CD4-positive, alpha-beta T cell treated with Interleukin-1 beta for 1 hour (primary cell): ENCODE measurements around the gene DENND4A.
"Not testable (repeated sequence)": the region's sequence is repeated elsewhere in the genome, so short reads cannot be mapped to it uniquely, and the experiment has no call there.

Experiments
- DNase-seq, 2 donors: peaks; one replicate each; pipeline ENCODE4 v3.0.0-alpha.2; 2020 to 2022

Gene DENND4A

DNA sequence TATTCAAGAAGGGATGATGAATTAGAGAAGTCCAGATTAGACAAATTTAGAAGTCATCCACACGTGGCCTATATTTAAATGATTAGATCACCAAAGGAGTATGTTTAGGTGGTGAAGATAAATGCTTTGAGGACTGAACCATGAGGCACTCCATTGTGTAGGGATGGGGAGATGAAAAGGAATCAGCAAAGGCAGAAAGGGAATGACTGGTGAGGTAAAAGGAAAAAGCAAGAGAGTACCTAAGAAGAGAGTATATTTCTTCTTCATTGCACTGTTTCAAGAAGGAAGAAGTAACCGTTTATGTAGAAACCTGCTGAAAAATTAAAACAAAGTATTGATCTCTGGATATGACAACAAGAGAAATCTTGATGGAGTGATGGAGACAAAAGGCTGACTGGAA, 40.7 kb downstream of the DENND4A start:
- DNase-seq: no peak

DNA sequence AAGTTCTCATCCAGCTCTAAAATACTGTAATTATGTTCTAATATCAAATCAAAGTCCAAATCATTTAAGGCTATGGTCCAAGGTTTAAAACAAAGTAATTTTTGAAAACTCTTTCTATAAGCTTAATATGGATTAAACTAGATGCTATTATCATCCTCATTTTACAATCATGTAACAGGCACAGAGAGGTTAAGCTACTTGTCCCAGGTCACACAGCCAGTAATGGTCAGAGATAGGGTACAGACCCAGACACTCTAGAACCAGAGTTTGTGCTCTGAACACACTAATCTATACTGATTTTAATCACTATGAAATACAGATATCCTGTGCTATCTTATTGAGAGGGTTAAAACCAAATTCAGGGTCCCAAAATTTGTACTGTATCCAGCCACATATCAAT, 44.8 kb downstream of the DENND4A start:
- no peak for DNase-seq

DNA sequence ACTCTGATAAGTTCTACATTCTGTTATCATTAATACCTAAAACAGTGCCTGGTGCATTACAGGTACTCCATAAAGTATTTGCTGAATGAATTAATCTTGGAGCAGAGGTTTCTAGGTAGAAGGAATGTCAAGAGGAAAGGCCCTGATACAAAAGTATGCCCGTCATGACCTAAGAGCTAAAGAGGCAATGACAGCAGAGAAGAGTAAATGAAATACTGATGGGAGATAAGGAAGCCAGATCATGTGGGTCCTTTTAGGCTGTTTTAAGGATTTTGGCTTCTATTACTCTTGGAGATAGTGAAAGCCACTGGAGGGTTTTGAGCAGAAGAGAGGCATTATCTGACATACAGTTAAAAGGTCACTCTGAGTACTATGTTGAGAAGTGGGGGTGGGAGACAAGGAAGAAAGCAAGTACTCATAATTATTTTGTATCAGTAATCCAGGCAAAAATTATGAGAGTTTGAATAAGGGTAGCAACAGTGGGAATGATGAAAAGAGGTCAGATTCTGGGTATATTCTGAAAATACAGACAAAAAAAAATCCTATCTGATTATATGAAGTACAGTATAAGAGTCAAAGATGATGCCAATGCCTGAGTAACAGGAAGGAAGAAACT, 48.3 kb downstream of the DENND4A start:
- DNase-seq: no peak

DNA sequence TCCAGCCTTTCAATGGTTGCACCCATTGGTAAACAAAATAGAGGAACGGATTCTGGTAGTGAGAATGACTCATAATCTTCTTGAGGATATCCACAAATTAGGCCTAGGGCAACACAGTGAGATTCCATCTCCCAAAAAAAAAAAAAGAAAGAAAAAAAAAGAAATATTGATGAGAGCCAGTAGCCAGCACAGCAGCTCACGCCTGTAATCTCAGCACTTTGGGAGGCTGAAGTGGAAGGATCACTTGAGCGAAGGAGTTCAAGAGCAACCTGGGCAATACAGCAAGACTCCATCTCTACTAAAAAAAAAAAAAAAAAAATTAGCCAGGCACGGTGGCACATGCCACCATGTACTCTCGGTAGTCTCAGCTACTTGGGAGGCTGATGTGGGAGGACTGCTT, 51.9 kb downstream of the DENND4A start:
- DNase-seq: no peak

DNA sequence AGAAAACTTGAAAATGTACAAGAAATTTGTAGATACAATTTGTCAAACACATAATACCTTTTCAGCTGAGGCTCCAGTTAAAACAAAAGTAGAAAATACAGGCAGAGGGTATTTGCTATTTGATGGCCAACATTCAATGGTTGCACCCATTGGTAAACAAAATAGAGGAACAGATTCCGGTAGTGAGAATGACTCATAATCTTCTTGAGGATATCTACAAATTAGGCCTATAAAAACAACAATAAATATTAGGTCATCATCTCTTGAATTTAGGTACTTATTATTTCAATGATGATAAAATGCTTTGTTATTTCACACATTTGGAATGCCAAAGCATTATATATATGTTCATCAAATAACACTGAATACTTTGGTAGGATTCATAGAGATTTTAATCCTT, 53.4 kb downstream of the DENND4A start:
- DNase-seq: no peak

DNA sequence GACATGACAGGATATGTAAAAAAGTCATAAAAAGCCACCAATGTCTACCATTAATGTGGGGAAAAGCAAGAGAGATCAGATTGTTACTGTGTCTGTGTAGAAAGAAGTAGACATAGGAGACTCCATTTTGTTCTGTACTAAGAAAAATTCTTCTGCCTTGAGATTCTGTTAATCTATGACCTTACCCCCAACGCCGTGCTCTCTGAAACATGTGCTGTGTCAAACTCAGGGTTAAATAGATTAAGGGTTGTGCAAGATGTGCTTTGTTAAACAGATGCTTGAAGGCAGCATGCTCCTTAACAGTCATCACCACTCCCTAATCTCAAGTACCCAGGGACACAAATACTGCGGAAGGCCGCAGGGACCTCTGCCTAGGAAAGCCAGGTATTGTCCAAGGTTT, 58.5 kb downstream of the DENND4A start:
- not testable (repeated sequence) for DNase-seq

DNA sequence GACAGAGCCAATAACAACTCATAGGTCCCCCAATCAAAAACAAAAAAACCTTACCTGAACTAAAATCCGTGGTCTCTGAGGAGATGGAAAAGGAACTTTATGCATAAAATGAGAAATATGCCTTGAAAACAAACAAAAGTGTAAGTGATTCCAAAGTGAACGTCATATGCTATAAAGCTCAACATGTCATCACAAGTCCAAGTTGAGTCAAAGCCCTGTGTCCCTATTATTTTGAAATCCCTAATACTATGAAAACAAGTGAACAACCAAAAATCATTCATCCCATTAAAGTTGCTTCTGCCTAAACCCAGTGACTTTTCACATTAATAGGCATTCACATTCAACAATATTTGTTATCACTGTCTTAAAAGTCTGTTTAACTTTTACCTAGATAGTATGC, 59.4 kb downstream of the DENND4A start:
- no peak for DNase-seq

DNA sequence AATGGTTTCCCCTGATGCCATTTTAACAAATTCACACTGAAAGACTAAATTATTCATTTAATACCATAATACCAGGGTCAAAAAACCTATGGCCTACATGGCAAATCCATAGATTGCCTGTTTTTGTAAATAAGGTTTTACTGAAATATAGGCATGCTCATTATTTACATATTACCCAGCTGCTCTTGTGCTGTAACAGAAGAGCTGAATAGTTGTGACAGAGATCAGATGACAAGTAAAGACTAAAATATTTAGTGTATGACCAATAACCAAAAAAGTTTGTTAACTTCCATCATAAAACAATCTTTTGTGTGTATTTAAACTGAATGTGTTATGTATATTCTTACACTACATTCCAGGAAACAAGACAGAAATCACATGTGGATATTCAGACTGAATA, 60.2 kb downstream of the DENND4A start:
- DNase-seq: no peak

DNA sequence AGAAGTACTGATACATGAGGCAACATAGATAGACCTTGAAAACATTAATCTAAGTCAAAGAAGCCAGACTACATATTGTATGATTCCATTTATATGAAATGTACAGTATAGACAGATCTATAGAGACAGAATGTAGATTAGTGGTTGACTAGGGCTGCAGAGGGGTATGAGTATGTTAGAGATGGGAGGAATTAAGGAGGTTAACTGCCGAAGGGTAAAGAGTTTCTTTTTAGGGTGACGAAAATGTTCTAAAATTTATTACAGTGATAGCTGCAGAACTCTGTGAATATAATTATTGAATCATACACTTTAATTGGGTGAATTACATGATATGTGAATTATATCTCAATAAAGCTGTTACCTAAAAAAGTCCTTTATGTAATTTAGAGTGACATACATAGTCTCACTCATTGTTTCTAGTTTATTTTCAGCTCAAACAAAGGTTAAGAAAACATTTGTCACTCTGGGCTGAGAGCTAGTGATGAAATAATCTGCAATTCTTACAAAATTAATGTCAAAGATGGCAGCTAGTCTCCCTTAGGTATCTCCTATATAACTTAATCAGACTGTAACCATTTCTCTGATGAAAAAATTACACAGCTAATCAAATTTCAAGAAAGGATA, 61.4 kb downstream of the DENND4A start:
- no peak for DNase-seq

DNA sequence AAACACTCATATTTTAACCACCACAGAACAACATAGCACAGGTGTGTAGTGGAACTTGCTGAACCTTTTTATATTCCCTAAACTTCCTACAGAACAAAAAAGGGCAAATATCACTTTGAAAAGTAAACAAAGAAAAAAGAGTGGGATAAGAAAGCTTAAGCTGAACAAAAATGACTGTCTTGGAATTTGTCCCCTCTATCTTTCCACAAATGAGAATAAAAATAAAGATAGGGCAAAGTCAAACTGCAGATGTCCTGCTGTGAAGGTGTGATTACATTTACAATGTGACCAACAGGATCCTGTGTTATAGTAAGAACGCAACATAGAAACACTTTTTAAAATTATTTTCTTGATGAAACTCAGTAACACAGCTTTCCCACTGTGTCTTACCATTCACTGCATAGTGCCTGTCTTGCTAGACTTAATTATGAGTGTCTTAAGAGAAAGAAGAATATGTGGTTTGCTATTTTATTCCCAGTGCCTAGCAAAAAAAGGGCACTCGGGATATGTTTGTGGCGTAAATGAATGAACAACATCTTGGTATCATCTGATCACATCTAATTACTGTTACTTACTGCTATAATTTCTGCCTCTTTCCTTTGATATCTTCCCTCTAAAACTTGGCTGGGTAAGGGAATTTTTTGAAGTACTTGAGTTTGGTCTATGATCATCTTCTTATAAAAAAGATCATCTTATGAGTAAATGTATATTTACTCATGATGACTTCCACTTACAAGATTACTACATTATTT, 67.5 kb downstream of the DENND4A start:
- no peak for DNase-seq

DNA sequence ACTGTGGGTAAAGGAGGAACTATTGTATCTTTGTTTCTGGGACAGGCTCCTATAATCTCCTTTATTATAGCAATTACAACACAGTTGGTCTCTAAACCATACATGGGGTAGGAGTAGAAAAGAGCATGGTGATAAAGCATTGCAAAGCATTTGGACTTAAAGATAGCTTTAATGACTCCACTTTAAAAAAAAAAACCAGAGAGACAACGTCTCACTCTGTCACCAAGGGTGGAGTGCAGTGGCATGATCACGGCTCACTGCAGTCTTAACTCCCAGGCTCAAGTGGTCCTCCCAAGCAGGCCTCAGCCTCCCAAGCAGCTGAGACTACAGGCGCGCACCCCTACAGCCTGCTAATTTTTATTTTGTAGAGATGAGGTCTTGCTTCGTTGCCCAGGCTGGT, 68.2 kb downstream of the DENND4A start:
- DNase-seq: no peak

DNA sequence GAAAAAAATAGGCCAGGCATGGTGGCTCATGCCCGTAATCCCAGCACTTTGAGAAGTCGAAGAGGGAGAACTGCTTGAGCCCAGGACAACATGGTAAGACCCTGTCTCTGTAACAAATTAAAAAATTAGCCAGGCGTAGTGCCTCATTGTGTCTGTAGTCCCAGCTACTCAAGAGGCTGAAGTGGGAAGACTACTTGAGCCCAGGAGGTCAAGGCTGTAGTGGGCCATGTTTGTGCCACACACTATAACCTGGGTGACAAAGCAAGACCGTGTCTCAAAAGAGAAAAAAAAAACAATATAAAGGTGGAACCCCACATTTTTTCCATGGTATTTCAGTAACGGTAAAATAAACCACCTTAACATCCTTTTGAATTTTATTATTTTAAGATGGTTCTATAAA, 69.9 kb downstream of the DENND4A start:
- no peak for DNase-seq

DNA sequence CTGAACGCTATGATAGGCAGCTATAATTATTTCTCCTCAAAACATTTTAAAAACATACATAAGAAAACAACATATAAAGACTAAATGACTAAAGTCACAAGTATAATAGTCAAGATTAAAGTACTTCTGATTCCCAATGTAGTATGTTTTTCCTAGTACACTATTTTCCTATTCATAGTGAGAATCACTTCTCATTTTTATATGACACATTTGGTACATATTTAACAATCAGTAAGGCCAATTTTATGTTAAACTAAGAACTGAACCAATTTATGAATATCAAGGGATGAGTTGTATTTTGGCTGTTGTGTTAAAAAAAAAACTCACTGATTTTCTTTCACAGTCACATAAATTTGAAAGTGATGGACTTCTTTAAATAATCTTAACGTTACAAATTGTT, 79.7 kb downstream of the DENND4A start:
- DNase-seq: no peak

DNA sequence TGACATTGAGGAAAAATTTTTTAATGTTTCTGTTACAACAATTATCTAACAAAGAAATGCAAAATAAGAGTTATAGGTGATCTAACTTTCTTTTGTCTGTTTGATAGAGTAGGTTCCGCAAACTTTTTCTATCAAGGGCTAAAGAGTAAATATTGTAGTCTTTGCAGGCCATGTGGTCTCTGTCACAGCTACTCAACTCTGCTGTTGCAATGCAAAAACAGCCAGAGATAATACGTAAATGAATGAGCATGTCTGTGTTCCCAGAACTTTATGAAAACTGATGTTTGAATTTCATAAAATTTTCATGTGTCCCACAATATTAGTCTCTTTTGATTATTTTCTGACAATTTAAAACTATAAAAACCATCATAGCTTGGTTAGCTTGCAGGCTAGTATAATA, 97.0 kb downstream of the DENND4A start:
- no peak for DNase-seq

DNA sequence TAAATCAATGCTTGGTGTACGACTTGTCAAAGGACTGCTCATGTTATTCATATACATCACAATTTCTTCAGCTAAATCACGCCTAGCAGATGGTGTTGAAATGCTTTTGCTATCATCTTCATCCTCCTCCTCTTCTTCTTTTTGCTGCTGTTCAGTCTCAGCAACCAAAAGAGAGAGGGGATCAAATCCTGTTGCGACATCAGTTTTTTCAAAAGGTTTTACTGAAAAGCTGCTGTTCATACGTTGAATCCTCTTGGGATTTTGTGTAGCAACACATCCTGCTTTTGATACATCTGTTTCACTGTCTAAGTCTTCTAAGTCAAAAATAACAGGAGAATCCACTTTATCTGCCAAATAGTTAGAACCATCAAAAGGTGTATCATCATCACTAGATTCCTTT, 101.3 kb downstream of the DENND4A start:
- no peak for DNase-seq

DNA sequence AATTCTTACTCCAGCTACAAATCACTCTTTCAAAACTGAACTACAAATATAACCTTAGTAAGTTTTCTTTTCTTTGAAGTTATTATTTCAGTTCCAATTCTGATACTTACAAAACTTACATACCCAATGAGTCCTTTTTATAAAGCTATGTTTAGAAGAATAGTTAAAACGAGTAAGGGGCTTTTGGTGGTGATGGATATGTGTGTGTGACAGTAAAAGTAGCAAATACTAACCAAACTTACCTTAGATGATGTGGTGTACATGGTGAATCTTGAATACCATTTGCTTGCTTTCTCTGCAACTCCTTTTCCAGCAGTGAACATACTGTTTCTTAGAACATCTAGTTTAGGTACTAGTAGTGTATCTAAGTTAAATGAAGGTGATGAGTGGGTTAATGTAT, 101.9 kb downstream of the DENND4A start:
- DNase-seq: no peak

DNA sequence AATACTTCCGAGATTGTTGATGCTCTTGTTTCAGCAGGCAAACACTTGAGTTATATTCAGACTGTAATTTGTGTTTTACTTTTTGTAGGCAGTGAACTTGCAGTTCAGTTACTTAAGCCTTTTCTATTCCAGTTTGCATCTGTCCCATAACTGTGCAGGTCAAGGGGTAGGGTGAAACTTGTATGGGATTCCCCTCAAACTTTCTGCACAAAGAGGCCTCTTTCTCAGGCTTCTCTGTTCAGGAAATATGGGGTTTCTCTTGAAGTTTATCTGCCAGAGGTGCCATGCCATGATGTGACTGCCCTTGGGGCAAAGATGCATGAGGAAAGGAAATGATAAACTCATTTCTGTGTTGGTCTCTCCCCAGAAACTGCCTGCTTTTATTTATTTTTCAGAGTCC, 103.6 kb downstream of the DENND4A start:
- no peak for DNase-seq

DNA sequence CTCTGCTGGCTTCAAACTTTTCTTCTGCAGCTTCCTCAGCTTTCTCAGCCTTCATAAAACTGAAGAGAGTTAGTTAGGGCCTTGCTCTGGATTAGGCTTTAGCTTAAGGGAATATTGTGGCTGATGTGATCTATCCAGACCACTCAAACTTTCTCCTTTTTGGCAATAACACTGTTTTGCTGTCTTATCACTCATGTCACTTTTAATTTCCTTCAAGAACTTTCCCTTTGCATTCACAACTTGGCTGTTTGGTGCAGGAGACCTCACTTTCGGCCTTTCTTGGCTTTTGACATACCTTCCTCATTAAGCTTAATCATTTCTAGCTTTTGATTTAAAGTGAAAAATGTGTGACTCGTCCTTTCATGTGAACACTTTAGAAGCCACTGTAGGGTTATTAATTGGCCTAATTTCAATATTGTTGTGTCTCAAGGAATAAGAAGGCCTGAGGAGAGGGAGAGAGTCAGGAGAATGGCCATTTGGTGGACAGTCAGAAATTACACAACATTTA, 109.6 kb downstream of the DENND4A start:
- DNase-seq: no peak

DNA sequence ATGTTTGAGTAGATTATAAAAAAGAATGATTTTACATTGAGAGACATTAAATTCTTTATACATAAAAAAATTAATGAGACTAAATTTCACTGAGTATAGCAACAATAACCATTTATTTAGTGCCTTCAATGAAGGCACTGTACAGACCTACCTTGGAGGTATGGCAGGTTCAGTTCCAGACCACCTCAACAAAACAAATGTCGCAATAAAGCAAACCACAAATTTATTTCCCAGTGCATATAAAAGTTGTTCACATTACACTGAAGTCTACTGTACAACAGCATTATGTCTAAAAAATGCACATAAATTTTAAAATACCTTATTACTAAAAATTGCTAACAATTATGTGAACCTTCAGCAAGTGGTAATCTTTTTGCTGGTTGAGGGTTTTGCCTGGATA, 111.5 kb downstream of the DENND4A start:
- DNase-seq: no peak

DNA sequence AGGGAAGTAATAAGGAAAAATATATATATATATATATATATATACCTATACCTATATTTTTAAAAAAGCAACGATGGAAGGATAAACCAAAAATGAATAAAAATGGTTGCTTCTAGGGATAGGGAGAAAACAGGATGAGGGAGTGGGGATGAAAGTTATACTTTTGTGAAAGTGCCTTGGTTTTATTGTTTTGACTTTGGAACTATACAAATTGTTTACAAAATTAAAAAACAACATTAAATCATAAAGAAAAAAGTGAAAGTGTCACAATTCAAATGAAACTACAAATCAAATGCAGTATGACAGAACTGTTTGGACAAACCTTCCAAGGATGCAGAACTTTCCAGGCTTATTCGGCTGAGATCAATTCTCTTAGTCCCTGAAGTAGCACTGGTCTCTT, 116.0 kb downstream of the DENND4A start:
- no peak for DNase-seq

DNA sequence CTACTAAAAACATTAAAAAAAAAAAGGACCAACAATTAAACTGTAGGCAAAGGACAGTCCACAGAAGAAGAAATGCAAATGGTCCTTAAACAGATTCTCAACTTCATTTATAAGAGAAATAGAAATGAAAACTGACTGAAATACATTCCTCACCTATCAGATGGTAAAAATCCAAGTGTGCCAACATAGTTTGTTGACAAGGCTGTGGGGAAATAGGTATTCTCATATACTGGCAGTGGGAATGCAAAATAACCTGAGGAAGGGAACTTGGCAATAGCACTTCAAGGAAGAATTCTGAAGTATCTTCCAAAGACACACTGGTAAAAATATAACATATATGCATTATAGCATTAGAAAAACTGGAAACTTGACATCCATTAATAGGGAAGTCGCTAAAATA, 116.5 kb downstream of the DENND4A start:
- no peak for DNase-seq

DNA sequence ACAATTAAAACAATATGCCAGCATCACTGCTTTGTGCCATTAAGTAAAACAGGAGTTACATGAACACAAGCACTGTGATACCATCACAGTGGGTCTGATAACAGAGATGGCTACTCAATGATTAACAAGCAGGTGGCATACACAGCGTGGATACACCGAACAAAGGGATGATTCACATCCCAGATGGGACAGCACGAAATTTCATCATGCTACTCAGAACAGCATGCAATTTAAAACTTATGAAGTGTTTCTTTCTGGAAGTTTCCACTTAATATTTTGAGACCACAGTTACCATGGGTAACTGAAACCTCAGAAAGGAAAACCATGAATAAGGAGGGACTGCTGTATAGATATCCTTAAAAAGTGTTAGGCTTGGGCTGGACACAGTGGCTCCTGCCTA, 125.8 kb downstream of the DENND4A start:
- DNase-seq: no peak

DNA sequence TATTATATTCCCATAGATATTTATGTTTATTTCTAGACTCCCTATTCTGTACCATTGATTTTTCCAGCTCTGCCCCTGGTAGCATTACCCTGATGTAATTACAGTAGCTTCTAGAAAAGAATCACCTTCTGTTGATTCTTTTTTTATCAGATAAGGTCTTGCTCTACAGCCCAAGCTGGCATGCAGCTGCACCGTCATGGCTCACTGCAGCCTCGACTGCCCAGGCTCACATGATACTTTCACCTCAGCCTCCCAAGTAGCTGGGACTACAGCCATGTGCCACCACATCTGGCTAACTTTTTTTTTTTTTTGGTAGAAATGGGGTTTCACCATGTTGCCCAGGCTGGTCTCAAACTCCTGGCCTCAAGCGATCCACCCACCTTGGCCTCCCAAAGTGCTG, 128.6 kb downstream of the DENND4A start:
- DNase-seq: no peak

DNA sequence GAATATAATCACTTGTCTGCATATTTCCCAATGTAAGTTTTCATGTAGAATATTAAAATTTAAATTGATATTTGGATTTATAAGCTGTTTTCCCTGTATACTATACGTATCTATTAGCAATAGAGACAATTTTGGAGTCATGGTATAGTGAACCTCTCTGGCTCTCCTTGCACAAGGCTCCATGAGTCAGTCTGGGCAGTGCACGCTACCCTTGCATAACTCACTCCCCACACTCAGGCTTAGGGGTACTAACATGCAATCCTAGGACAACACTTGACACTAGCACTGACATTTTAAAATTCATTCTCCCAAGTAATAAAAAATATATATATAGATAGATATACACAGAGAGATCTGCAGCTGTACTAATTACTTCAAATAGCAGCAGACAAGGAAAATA, 131.2 kb downstream of the DENND4A start:
- no peak for DNase-seq
